Peyer's patch (tissue), 4 donors: ENCODE measurements around the gene ATP13A2.

Source experiments
- POLR2A ChIP-seq, 2 donors: fragments of 450-650 bp; IDR thresholded peaks; one replicate each; pipeline ENCODE4 v1.5.1; 2017; ENCODE audit warnings: antibody characterized with exemption in 2 of 2, mild to moderate bottlenecking in 2 of 2, moderate library complexity in 2 of 2
- TF ChIP-seq, protein P1 (sequence below), 6 experiments: fragments of 450-650 bp in 4 of 6; fragments of 200-600 bp in 2 of 6; sonication (generic) in 1 of 6; IDR thresholded peaks; one replicate each; pipeline ENCODE4 v1.5.1; 2017 to 2019; ENCODE audit warnings: antibody characterized with exemption in 6 of 6, mild to moderate bottlenecking in 3 of 6, moderate library complexity in 1 of 6

- no peak for TF ChIP-seq POLR2A (IDR thresholded peaks at IDR 0.05)
- TF ChIP-seq, protein P1, sequence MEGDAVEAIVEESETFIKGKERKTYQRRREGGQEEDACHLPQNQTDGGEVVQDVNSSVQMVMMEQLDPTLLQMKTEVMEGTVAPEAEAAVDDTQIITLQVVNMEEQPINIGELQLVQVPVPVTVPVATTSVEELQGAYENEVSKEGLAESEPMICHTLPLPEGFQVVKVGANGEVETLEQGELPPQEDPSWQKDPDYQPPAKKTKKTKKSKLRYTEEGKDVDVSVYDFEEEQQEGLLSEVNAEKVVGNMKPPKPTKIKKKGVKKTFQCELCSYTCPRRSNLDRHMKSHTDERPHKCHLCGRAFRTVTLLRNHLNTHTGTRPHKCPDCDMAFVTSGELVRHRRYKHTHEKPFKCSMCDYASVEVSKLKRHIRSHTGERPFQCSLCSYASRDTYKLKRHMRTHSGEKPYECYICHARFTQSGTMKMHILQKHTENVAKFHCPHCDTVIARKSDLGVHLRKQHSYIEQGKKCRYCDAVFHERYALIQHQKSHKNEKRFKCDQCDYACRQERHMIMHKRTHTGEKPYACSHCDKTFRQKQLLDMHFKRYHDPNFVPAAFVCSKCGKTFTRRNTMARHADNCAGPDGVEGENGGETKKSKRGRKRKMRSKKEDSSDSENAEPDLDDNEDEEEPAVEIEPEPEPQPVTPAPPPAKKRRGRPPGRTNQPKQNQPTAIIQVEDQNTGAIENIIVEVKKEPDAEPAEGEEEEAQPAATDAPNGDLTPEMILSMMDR (IDR thresholded peaks at IDR 0.05) = no peak
These were observed 31.1 kb downstream of the ATP13A2 start, which contains the start of gene MFAP2 for GRCh38 chr1:16980473-16981268.
